Brain microvascular endothelial cell (primary cell): ENCODE measurements around the gene POU3F1.

ENCODE experiments used
- DNase-seq: peaks from one replicate; pipeline ENCODE4 v3.0.0-alpha.2; 2020
- H3K27ac ChIP-seq: fragments of 250-450 bp; sonication (Bioruptor Pico); 2 replicates; pipeline ENCODE4 v1.5.1; 2020; ENCODE audit warnings: mild to moderate bottlenecking, moderate library complexity
- H3K27me3 ChIP-seq: fragments of 250-450 bp; sonication (Bioruptor Pico); replicated peaks from 2 replicates; pipeline ENCODE4 v1.5.1; 2020; ENCODE audit warnings: mild to moderate bottlenecking
- H3K36me3 ChIP-seq: fragments of 250-450 bp; sonication (Bioruptor Pico); replicated peaks from 2 replicates; pipeline ENCODE4 v1.5.1; 2020; ENCODE audit warnings: mild to moderate bottlenecking
- H3K4me3 ChIP-seq: 2 replicates; pipeline ENCODE4 v1.5.1; 2011; ENCODE audit warnings: low read depth, mild to moderate bottlenecking, control low read depth, low read length, moderate library complexity
- in situ Hi-C: cut with HindIII; loops from 2 replicates; pipeline ENCODE4 v1.10.0; 2017; ENCODE audit warnings: low sequenced_read_pairs, low pct_ligation_motif_present
- TF ChIP-seq, protein P1 (sequence below): IDR thresholded peaks from 2 replicates; pipeline ENCODE4 v1.5.1; 2011; ENCODE audit warnings: low read depth, mild to moderate bottlenecking, moderate library complexity, low read length, control low read depth, inconsistent platforms; ENCODE audit errors: missing control alignments

The POU3F1 gene

DNA sequence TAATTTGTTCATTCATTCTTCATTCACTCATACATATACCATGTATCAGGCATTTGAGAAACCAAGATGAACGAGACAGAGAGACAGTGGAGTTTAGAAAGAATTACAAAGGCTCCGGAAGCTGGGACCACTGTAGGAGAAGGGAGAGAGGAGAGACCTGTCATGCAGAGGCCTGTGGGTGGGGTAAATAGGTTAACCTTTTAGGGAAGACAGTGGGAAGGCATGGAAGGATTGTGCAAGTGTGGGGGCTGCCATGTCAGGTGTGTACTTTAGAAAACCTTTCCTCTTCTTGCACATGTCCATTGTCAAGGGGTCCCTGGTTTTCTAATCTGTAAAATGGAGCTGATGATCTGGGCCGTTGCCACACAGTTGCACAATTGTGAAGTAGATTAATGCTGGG lies 44.2 kb upstream of the POU3F1 start:
- no peak overlapping the region for H3K4me3 ChIP-seq
- H3K36me3 ChIP-seq, result no peaks in the 10 kb centered on the region
- TF ChIP-seq, protein P1, sequence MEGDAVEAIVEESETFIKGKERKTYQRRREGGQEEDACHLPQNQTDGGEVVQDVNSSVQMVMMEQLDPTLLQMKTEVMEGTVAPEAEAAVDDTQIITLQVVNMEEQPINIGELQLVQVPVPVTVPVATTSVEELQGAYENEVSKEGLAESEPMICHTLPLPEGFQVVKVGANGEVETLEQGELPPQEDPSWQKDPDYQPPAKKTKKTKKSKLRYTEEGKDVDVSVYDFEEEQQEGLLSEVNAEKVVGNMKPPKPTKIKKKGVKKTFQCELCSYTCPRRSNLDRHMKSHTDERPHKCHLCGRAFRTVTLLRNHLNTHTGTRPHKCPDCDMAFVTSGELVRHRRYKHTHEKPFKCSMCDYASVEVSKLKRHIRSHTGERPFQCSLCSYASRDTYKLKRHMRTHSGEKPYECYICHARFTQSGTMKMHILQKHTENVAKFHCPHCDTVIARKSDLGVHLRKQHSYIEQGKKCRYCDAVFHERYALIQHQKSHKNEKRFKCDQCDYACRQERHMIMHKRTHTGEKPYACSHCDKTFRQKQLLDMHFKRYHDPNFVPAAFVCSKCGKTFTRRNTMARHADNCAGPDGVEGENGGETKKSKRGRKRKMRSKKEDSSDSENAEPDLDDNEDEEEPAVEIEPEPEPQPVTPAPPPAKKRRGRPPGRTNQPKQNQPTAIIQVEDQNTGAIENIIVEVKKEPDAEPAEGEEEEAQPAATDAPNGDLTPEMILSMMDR, result no peak
- H3K27ac ChIP-seq, result no peak overlapping the region
- in situ Hi-C loops, result no loop called here
- H3K27me3 ChIP-seq, result peaks cover 5% of the 10 kb centered on the region
- DNase-seq, result no peak

DNA sequence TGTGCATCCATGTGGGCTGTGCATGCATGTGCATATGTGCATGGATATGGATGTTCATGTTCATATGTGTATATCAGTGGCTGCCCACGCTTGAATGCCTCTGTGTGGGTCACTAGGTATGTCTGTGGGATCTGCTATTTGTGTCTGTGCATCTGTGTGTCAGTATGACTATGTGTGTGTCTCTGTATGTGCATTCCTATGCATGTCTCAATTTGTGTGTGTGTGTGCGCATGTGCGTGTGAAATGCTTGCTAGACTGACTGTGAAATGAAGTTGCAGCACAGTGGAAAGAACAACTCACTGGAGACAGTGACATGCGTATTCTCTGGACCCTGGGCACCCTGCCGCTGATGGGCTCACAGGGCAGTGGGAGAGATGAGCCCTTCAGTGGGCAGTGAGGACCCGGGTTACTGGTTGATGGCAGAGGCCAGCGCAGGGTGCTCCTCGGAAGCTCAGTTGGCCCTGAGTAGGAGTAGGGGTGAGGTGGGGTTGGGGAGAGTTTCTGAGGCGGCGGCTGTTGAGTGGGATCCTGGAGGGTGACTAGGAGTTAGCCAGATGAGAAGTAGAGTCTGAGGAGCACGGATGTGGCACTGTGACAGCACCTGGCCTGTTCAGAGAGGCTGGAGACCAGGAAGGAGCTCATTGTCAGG lies 43.2 kb upstream of the POU3F1 start:
- DNase-seq, result no peak
- in situ Hi-C loops, result no loop called here
- TF ChIP-seq, protein P1, result no peak
- peaks cover 2% of the 10 kb centered on the region for H3K27me3 ChIP-seq
- no peak overlapping the region for H3K27ac ChIP-seq
- H3K4me3 ChIP-seq, result no peak overlapping the region
- no peaks in the 10 kb centered on the region for H3K36me3 ChIP-seq

DNA sequence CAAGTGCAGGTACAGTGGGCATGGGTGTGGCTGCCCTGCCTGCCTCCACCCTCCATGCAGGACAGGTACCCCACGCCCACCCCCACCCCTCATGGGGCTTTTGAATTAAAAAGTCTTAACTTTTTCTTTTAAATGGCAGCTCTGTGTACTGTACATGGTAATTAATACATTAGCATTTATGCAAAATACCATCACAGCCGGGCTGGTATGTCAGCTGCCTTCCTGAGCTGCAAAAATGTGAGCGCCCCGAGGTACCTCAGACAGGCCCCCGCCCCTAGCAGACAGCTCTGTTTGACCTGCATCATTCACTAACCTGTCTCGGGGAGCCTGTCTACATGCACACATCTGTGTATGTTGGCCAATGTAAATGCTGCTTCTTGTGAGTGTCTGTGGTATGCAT lies 42.2 kb upstream of the POU3F1 start:
- in situ Hi-C loops, result no loop called here
- no peak overlapping the region for H3K27ac ChIP-seq
- peaks cover 2% of the 10 kb centered on the region for H3K27me3 ChIP-seq
- TF ChIP-seq, protein P1, result no peak
- no peak for DNase-seq
- no peaks in the 10 kb centered on the region for H3K36me3 ChIP-seq
- no peak overlapping the region for H3K4me3 ChIP-seq

DNA sequence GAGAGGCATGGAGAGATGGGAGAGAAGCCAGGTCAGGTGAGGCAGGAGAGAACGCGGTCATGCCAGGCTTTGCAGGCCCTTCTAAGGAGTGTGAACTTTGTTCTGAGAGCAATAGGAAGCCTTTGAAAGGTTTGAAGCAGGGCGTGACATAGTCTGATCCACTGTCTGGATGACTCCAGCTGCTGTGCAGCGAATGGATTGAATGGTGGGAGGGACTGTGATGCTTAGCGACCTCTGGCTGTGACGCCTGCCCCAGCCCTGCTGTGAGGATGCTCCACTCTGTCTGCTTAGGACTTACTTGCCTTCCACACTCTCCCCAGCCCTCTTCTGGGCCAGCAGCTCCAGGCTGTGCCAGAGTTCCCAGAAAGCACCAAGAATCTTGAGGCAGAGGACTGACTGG lies 41.8 kb upstream of the POU3F1 start:
- TF ChIP-seq, protein P1, result no peak
- in situ Hi-C loops, result no loop called here
- DNase-seq, result no peak
- Histone ChIP-seq H3K27ac (no peak overlapping the region), H3K4me3 (no peak overlapping the region), H3K27me3 (peaks cover 2% of the 10 kb centered on the region), H3K36me3 (no peaks in the 10 kb centered on the region)

DNA sequence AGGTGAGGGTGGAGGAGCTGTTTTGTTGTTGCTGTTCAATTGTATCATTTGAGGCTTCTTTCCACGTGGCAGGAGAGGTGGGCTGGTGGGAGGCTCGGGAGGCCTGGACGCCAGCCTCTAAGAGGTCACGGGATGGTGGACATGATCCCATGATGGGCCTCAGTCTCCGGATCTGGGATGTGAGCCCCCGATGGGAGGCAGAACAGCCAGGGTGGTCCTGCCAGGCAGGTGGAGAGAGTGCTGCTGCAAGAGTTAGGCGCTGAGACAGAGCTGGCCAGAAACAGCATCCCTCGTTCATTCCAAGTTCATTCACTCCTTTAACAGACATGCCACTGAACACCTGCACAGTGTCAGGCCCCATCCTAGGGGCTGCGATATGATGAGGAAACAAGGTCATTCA lies 41.1 kb upstream of the POU3F1 start:
- TF ChIP-seq, protein P1, result no peak
- H3K36me3 ChIP-seq, result no peaks in the 10 kb centered on the region
- no peaks in the 10 kb centered on the region for H3K27me3 ChIP-seq
- no peak overlapping the region for H3K4me3 ChIP-seq
- in situ Hi-C loops, result no loop called here
- no peak overlapping the region for H3K27ac ChIP-seq
- no peak for DNase-seq

DNA sequence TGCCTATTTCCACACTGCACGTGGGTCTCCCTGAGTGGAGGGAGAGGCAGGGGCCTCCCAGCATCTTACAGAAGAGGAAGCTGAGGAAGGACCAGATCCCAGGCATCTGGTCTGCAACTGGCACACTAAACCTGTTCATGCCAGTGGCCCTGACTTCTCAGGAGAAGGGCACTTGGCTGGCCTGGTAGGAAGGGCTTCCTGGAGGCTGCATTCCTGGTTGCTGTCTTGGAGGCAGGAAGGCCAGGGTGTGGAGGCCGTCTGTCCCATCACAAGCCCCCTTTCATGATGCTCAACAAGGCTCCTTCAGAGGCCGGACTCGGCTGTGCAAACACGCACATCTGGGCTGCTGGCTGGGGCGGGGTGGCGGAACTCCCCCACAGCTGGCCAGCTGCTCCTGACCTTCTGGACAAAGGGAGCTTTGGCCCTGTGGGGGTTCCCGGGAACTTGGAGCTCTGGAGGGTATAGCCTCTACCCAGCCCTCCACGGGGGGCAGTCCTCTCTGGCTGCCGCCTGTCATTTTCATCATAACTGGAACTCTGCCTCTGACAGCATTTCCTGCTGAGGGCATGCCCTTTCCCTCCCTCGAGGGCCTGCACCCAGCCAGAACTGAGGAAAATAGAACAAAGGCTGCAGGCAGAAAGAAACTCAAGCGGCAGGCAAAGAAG lies 39.2 kb upstream of the POU3F1 start:
- Histone ChIP-seq H3K36me3 (no peaks in the 10 kb centered on the region), H3K4me3 (no peak overlapping the region), H3K27ac (no peak overlapping the region), H3K27me3 (no peaks in the 10 kb centered on the region)
- TF ChIP-seq, protein P1, result no peak
- DNase-seq, result no peak
- in situ Hi-C loops, result no loop called here
